ENCODE results near the gene RMP24.

- TF ChIP-seq CTCF (IDR thresholded peaks at IDR 0.05): no peak
- no peak for TF ChIP-seq POLR2A (IDR thresholded peaks at IDR 0.05)
These were observed 19.2 kb downstream of the RMP24 start for GRCh38 chr18:35991696-35992095.
